AG10803 (cell line): Measurements from ENCODE around the gene RAPGEF1.

ENCODE experiments used
- DNase-seq: peaks from one replicate; pipeline ENCODE4 v3.0.0; 2010; ENCODE audit warnings: low read depth
- H3K4me3 ChIP-seq: 2 replicates; pipeline ENCODE4 v1.5.1; 2011; ENCODE audit warnings: mild to moderate bottlenecking, low read length, control low read depth
- CTCF ChIP-seq: conservative IDR thresholded peaks from 2 replicates; pipeline ENCODE4 v1.5.1; 2011; ENCODE audit warnings: mild to moderate bottlenecking, low read length, control low read depth, inconsistent platforms

Gene RAPGEF1

DNA sequence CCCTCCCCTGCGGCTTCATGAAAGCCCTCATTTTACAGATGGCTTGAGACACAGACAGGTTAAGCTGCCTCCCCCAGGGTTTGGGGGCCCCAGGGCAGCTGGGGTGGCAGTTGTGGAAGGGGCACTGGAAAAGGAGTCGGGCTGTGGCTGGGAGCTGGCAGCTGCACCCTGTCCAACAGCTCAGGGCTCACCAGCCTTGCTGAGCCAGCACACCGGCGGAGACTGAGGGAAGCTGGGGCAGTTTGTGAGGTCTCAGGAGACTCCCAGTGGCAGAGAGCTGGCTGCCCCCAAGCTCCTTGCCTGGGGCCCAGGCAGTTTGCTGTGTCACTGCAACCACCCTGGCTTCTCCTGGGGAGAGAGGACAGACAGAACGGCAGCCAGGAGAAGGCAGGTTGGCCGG is 34.8 kb upstream of the RAPGEF1 start:
- no peak overlapping the region for H3K4me3 ChIP-seq
- no peak for DNase-seq
- no peak for TF ChIP-seq CTCF

DNA sequence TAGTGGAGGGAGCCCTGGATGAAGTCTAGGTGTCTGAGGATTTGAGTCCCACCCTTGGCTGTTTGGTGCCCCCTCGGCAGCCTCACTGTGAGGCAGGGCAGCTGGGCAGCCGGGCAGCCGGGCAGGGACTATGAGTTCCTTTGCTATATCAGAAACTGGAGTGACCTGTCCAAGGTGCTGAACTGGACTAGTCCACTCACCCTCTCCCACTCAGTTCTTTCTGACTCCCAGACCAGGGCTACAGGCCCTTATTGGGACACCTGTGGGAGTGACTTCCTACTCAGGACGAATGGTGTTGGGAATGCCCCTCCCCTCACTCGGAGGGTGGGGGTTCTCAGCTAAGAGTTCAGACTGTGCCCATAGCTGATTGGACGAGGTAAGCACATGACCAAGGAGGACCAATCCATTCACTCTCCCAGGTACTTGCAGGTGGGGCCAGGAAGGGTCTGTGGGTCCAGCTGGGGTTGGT is 34.1 kb upstream of the RAPGEF1 start:
- no peak for TF ChIP-seq CTCF
- peak; percentile 57 for DNase-seq

GRCh38 chr9:131772940-131773339 is 33.1 kb upstream of the RAPGEF1 start:
- no peak for DNase-seq
- H3K4me3 ChIP-seq, result no peak overlapping the region
- TF ChIP-seq CTCF, result no peak

More for the DNA sequence above, 34.1 kb upstream of the RAPGEF1 start:
- H3K4me3 ChIP-seq, result no peak overlapping the region

DNA sequence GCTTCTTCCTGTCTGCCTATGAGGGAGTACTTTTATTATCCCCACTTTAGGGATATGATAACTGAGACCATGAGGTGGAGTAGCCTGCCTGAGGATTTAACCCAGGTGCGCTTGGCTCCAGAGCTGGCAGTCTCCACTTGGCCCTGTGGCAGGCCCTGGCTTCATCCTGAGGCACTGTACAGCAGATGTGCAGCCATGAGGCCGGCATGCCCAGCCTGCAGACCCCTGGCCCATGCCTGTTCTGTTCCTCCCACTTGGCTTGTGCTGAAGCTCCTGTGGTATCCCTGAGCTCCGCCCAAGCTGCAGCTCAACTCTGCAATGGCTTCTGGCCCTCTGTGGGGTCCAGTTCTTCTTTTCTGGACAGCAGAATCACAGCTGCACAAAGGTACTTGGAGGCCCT is 31.8 kb upstream of the RAPGEF1 start:
- no peak for TF ChIP-seq CTCF

DNA sequence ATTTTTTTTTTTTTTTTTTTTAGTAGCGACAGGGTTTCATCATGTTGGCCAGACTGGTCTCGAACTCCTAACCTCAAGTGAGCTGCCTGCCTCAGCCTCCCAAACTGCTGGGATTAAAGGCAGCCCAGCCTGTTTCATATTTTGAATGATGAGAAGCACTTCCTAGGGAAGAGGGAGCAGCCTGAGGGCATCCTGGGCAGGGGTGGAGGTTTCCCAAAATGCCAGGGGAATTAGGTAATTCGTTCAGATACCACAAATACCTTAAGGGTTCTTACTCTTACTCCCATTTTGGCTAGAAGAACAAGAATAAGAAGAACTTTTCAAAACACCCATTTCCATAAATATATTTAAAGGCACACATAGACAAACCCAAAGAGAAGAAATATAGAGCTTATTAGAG is 29.5 kb upstream of the RAPGEF1 start:
- peak; percentile 7 for DNase-seq
- no peak overlapping the region for H3K4me3 ChIP-seq
- TF ChIP-seq CTCF, result no peak

More for the DNA sequence above, 31.8 kb upstream of the RAPGEF1 start:
- H3K4me3 ChIP-seq, result no peak overlapping the region
- DNase-seq, result no peak

GRCh38 chr9:131764568-131764967 is 24.7 kb upstream of the RAPGEF1 start:
- TF ChIP-seq CTCF, result no peak
- H3K4me3 ChIP-seq, result no peak overlapping the region
- DNase-seq, result no peak

GRCh38 chr9:131762356-131762932 is 22.6 kb upstream of the RAPGEF1 start:
- H3K4me3 ChIP-seq, result no peak overlapping the region
- TF ChIP-seq CTCF, result peak; percentile 69
- DNase-seq, result peak; percentile 35
